ENCODE results near the gene RNF213.

The RNF213 gene

DNA sequence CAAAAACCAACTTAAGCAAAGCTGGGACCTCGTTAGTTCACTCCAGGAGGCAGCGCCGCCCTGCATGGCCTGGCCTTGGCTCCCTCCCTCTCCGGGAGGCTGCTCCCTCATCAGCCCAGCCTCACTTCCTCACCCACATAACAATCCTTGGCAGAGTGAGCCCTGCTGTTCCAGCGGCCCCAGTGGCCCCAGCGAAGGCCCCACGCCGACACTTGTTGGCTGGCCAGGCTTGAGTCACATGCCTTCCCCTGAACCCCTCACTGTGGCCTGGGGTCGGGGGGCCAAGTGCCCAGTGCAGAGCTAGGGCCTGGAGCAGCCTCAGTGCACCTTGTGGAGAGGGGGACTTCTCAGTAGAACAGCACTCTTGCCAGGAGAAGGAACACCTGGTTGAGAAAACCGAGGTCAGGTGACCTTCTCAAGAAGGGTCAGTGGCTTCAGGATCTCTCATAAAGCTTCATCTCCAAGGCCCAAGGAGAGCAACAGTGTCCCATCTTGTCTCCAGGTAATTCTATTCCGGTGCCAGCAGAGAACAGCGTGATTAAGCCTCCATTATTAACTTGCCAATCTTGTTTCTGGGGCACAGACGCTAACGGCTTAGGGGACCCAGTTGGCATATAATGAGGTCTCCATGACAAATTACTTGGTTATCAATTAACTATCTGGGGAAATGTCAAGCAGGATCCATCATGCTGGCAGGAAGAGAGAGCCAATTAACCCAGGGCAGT lies 181.1 kb downstream of the RNF213 start:
- no peaks in the 10 kb centered on the region for H3K27me3 ChIP-seq (ENCODE audit: control insufficient read depth in 1 of 2, insufficient read depth in 2 of 2, low read length in 2 of 2)
- H3K36me3 ChIP-seq (ENCODE audit: insufficient read depth, low read length): no peaks in the 10 kb centered on the region
- H3K27ac ChIP-seq (ENCODE audit: low read depth, low read length): no peak overlapping the region
- H3K4me3 ChIP-seq (ENCODE audit: low read depth in 1 of 2, low read length in 2 of 2): no peak overlapping the region
- H3K9me3 ChIP-seq (ENCODE audit: low read length): no peaks in the 10 kb centered on the region
- no peaks in the 10 kb centered on the region for H3K4me1 ChIP-seq (ENCODE audit: insufficient read depth, low read length)
- H3K9ac ChIP-seq (ENCODE audit: low read length): no peak overlapping the region

DNA sequence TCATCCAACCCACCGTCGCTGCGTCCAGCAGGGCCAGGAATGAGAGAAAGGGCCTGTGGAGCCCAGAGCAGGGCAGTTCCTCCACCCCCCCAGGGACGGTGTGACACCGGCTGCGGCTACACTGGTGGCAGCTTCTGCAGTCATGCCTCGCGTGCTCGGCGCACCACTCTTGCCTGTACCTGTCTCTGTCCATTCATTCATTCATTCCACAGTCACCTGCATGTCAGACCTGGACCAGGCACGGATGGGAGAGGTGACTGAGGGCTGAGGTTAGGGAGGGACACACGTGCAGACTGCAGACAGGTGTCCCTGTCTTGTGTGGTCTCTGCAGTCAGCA lies 181.6 kb downstream of the RNF213 start:
- no peak overlapping the region for H3K9ac ChIP-seq (ENCODE audit: low read length)
- H3K27ac ChIP-seq (ENCODE audit: low read depth, low read length): no peak overlapping the region
- no peak overlapping the region for H3K4me3 ChIP-seq (ENCODE audit: low read depth in 1 of 2, low read length in 2 of 2)
- H3K27me3 ChIP-seq (ENCODE audit: control insufficient read depth in 1 of 2, insufficient read depth in 2 of 2, low read length in 2 of 2): no peaks in the 10 kb centered on the region
- H3K9me3 ChIP-seq (ENCODE audit: low read length): no peaks in the 10 kb centered on the region
- H3K4me1 ChIP-seq (ENCODE audit: insufficient read depth, low read length): no peaks in the 10 kb centered on the region
- H3K36me3 ChIP-seq (ENCODE audit: insufficient read depth, low read length): no peaks in the 10 kb centered on the region

DNA sequence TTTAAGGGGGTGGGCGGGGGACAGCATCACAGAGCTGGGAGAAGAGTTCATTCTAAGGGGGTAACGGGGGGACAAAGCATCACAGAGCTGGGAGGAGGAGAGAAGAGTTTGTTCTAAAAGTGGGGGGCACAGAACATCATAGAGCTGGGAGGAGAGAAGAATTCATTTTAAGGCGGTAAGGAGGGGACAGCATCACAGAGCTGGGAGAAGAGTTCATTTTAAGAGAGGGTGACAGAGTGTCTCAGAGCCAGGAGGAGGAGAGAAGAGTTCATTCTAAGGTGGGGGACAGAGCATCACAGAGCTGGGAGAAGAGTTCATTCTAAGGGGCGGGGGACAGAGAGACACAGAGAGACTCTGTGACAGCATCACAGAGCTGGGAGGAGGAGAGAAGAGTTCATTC lies 182.1 kb downstream of the RNF213 start:
- H3K4me3 ChIP-seq (ENCODE audit: low read depth in 1 of 2, low read length in 2 of 2): no peak overlapping the region

DNA sequence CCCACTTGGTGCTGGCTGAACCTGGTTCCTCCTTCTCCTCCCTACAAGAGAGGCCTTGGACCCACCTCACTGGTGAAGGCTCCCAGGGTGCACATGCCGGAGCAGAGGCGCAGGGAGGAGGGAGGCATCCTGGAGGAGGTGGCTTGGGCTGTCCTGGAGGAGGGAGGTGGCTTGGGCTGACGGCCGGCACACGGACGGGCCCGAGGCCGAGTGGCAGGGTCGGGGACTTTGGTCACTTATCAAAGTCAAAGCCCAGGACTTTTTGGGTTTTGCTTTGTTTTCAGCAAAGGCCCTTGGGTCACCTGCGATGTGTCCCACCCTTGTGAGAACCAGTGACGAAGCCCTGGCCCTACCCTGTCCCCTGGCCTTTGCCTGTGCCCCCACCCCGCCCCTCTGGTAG lies 182.8 kb downstream of the RNF213 start:
- Histone ChIP-seq H3K27ac (ENCODE audit: low read depth, low read length) (no peak overlapping the region), H3K27me3 (ENCODE audit: control insufficient read depth in 1 of 2, insufficient read depth in 2 of 2, low read length in 2 of 2) (no peaks in the 10 kb centered on the region), H3K4me1 (ENCODE audit: insufficient read depth, low read length) (no peaks in the 10 kb centered on the region), H3K36me3 (ENCODE audit: insufficient read depth, low read length) (no peaks in the 10 kb centered on the region), H3K9me3 (ENCODE audit: low read length) (no peaks in the 10 kb centered on the region), H3K4me3 (ENCODE audit: low read depth in 1 of 2, low read length in 2 of 2) (no peak overlapping the region), H3K9ac (ENCODE audit: low read length) (no peak overlapping the region)

More for the DNA sequence above, 182.1 kb downstream of the RNF213 start:
- Histone ChIP-seq H3K9ac (ENCODE audit: low read length) (no peak overlapping the region), H3K27ac (ENCODE audit: low read depth, low read length) (no peak overlapping the region), H3K36me3 (ENCODE audit: insufficient read depth, low read length) (no peaks in the 10 kb centered on the region), H3K9me3 (ENCODE audit: low read length) (no peaks in the 10 kb centered on the region), H3K27me3 (ENCODE audit: control insufficient read depth in 1 of 2, insufficient read depth in 2 of 2, low read length in 2 of 2) (no peaks in the 10 kb centered on the region), H3K4me1 (ENCODE audit: insufficient read depth, low read length) (no peaks in the 10 kb centered on the region)

DNA sequence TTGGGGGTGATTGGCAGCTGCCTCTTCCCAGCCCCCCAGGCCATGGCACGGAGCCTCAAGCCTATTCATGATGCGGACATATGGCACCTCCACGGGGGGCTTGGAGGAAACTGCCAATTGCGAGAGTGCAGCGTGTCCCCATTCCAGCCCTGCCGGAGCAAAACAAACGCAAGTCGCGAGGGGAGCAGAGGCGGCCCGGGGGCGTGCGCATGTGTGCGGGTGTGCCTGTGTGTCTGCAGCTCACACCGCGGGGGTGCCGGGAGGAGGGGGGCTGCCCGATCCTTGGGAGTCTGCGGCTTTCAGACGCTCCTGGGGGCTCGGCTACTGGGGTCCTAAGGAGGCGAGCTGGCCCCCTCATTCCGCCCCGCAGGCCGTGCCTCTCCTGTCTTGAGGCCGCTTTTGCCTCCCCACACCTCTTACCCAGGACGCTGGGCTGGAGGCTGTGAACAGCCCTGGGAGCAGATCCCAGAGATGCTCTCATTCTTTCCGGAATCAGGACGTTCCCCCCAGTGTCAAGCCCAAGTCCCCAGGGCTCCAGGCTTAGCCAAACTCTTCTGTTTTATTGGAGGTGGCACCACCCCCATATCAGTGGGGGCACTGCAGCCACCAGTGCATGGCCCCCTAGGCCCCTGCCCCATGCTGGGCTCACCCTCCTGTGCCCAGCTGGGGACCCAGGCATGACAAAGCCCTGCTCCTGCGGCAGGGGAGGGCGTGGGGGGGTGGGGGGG lies 183.4 kb downstream of the RNF213 start:
- H3K27me3 ChIP-seq (ENCODE audit: control insufficient read depth in 1 of 2, insufficient read depth in 2 of 2, low read length in 2 of 2): no peaks in the 10 kb centered on the region
- no peak overlapping the region for H3K27ac ChIP-seq (ENCODE audit: low read depth, low read length)
- H3K4me3 ChIP-seq (ENCODE audit: low read depth in 1 of 2, low read length in 2 of 2): no peak overlapping the region
- H3K9me3 ChIP-seq (ENCODE audit: low read length): no peaks in the 10 kb centered on the region
- H3K4me1 ChIP-seq (ENCODE audit: insufficient read depth, low read length): no peaks in the 10 kb centered on the region
- H3K9ac ChIP-seq (ENCODE audit: low read length): no peak overlapping the region
- no peaks in the 10 kb centered on the region for H3K36me3 ChIP-seq (ENCODE audit: insufficient read depth, low read length)

DNA sequence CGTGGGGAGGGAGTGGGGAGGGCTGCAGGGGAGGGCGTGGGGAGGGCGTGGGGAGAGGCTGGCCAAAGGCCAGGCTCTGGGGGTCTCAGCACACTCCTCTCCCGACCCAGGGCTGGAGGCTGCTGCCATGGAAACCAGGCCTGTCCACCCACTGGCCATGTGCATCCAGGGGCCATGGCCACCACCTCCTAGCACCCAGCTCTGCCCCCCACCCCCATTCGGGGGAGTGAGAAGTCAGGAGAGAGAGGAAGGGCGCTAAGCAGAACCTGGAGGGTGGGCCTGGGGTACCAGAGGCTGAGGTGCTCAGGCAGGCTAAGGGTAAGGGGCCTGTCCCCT lies 184.0 kb downstream of the RNF213 start:
- H3K27ac ChIP-seq (ENCODE audit: low read depth, low read length): no peak overlapping the region
- H3K9me3 ChIP-seq (ENCODE audit: low read length): no peaks in the 10 kb centered on the region
- no peaks in the 10 kb centered on the region for H3K27me3 ChIP-seq (ENCODE audit: control insufficient read depth in 1 of 2, insufficient read depth in 2 of 2, low read length in 2 of 2)
- H3K4me3 ChIP-seq (ENCODE audit: low read depth in 1 of 2, low read length in 2 of 2): no peak overlapping the region
- H3K9ac ChIP-seq (ENCODE audit: low read length): no peak overlapping the region
- no peaks in the 10 kb centered on the region for H3K4me1 ChIP-seq (ENCODE audit: insufficient read depth, low read length)
- no peaks in the 10 kb centered on the region for H3K36me3 ChIP-seq (ENCODE audit: insufficient read depth, low read length)

DNA sequence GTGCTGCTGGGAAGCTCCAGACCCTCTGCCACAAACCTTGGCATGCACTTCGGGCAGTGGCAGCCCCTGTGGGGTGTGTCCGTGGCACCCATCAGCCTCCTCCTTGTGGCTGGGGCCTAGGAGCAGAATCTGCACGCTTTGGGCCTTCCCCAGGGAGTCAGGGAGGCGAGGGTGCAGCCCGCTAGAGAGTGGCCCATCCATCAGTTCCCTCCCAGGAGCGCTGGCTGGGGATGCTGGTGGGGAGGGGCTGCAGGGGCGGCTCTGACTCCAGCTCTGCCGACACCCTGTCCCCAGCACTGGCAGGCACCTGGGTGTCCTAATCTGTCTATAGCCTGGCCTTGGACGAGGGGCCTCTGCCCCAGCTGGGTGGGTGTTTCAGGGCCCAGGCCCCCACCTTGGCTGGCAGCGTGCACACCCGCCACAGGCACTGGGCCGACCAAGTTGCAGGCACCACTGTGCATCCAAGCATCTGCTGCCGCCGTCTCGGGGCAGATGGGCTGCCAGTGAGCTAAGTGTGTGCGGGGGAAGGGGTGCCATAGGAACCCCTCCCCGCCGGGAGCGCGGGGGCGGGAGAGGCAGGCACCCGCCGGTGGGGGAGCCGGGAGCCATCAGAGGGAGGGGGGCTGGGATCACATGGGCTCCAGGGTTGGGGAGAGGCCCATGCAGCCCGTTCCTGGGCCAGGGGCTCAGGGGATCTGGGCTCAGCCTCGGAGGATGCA lies 184.5 kb downstream of the RNF213 start:
- H3K9ac ChIP-seq (ENCODE audit: low read length): no peak overlapping the region
- no peak overlapping the region for H3K27ac ChIP-seq (ENCODE audit: low read depth, low read length)
- no peaks in the 10 kb centered on the region for H3K27me3 ChIP-seq (ENCODE audit: control insufficient read depth in 1 of 2, insufficient read depth in 2 of 2, low read length in 2 of 2)
- no peaks in the 10 kb centered on the region for H3K9me3 ChIP-seq (ENCODE audit: low read length)
- H3K36me3 ChIP-seq (ENCODE audit: insufficient read depth, low read length): no peaks in the 10 kb centered on the region
- H3K4me1 ChIP-seq (ENCODE audit: insufficient read depth, low read length): no peaks in the 10 kb centered on the region
- H3K4me3 ChIP-seq (ENCODE audit: low read depth in 1 of 2, low read length in 2 of 2): no peak overlapping the region

DNA sequence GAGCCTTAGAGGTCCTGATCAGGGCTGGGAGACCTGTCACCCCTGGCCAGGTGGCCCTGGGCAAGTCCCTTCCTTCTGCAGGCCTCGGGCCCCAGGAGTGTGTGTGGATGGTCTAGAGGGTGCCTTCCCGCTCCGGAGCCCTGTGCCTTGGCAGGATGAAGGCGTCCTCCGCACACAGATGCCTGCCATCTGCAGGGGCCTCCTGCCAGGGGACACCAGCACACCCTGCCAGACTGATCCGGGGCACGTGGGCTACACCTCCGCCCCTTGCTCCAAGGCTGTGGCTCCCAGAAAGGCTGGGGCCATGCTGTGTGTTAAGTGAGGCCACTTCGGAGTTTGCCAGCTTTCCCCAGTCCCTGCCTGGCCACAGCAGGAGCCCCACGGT lies 185.1 kb downstream of the RNF213 start:
- Histone ChIP-seq H3K9me3 (ENCODE audit: low read length) (no peaks in the 10 kb centered on the region), H3K9ac (ENCODE audit: low read length) (no peak overlapping the region), H3K36me3 (ENCODE audit: insufficient read depth, low read length) (no peaks in the 10 kb centered on the region), H3K27ac (ENCODE audit: low read depth, low read length) (no peak overlapping the region), H3K27me3 (ENCODE audit: control insufficient read depth in 1 of 2, insufficient read depth in 2 of 2, low read length in 2 of 2) (no peaks in the 10 kb centered on the region), H3K4me1 (ENCODE audit: insufficient read depth, low read length) (peaks cover 5% of the 10 kb centered on the region), H3K4me3 (ENCODE audit: low read depth in 1 of 2, low read length in 2 of 2) (no peak overlapping the region)

DNA sequence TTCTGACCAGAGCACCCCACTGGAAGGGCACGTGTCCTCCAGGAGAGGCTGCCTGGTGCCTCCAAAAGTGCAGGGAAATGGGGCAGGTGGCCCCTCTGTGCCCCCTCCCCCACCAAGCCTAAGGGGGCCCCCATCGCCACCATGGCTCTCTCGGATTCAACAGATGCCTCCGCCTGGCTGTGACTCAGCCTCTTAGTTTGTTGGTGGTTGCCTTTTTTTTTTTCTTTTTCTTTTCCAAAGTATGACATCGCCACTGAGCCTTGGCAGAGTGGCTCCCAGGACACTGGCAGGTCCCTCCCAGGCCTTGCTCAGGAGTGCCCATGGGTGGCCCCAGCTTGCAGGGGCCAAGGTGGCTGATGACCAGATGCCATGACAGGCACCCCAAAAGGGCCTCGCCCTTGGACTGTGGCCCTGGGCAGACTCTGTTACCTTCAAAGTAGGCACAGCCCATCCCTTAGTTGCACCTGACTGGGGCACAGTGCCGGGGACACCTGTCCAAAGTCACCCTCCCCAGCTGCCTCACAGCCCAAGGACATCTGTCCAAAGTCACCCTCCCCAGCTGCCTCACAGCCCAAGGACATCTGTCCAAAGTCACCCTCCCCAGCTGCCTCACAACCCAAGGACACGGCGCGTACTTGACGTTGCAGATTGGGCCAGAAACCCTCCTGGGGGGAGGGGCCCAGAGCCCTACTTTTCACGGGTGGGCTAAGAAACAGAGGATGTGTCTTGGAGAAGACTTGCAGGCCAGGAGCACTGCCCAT lies 186.2 kb downstream of the RNF213 start:
- Histone ChIP-seq H3K4me1 (ENCODE audit: insufficient read depth, low read length) (peaks cover 8% of the 10 kb centered on the region), H3K9me3 (ENCODE audit: low read length) (no peaks in the 10 kb centered on the region), H3K27me3 (ENCODE audit: control insufficient read depth in 1 of 2, insufficient read depth in 2 of 2, low read length in 2 of 2) (no peaks in the 10 kb centered on the region), H3K36me3 (ENCODE audit: insufficient read depth, low read length) (no peaks in the 10 kb centered on the region), H3K27ac (ENCODE audit: low read depth, low read length) (no peak overlapping the region), H3K4me3 (ENCODE audit: low read depth in 1 of 2, low read length in 2 of 2) (no peak overlapping the region), H3K9ac (ENCODE audit: low read length) (no peak overlapping the region)

DNA sequence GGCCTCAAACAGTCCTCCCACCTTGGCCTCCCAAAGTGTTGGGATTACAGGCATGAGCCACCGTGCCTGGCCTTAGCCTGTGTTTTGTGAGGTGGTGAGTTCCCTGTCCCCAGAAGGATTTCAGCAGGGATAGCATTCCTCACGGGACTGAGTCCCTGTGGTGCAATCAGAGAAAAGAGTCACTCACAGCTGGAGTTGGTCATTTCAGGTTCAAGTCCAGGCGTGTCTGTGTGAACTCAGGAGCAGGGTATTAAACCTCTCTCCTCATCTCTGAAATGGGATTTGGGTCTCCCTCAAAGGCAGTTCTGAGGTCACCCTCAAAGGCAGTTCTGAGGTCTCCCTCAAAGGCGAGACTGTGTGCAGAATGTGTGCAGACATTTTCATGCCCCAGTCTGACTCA lies 187.1 kb downstream of the RNF213 start:
- H3K9ac ChIP-seq (ENCODE audit: low read length): no peak overlapping the region
- H3K27me3 ChIP-seq (ENCODE audit: control insufficient read depth in 1 of 2, insufficient read depth in 2 of 2, low read length in 2 of 2): no peaks in the 10 kb centered on the region
- H3K4me1 ChIP-seq (ENCODE audit: insufficient read depth, low read length): peaks cover 8% of the 10 kb centered on the region
- no peaks in the 10 kb centered on the region for H3K9me3 ChIP-seq (ENCODE audit: low read length)
- no peaks in the 10 kb centered on the region for H3K36me3 ChIP-seq (ENCODE audit: insufficient read depth, low read length)
- no peak overlapping the region for H3K4me3 ChIP-seq (ENCODE audit: low read depth in 1 of 2, low read length in 2 of 2)
- no peak overlapping the region for H3K27ac ChIP-seq (ENCODE audit: low read depth, low read length)
